IMR-90 (cell line): ENCODE data around the gene BRWD1. TPM values are rescaled to one million over a fixed set of nuclear protein-coding genes. Genes with fewer than 3 reads are reported as not detected.
A peak's percentile ranks its signal among the peaks of the same experiment; 100 is the strongest.
"Not testable (repeated sequence)": the region's sequence is repeated elsewhere in the genome, so short reads cannot be mapped to it uniquely, and the experiment has no call there.

Source experiments
- ATAC-seq: fragments of 200-7000 bp; cut with Tn5 transposase; 2 replicates; pipeline ENCODE4 v1.9.1; 2020; ENCODE audit warnings: low read depth, mild to moderate bottlenecking, moderate library complexity
- BruUV-seq: library from RNA; stranded (reverse); fragments of 400-500 nt; replicated peaks from 2 replicates; lab custom pipeline; 2021; lab: Mats Ljungman, UMichigan
- CTCF ChIA-PET: fragments of 300-600 bp; formaldehyde crosslinking; extraction: SDS; loops from one replicate; lab custom pipeline; 2021; ENCODE audit warnings: antibody characterized with exemption; lab: Yijun Ruan, JAX
- POLR2A ChIA-PET: fragments of 300-600 bp; sonication (Branson Sonifier 250); formaldehyde crosslinking; loops from one replicate; lab custom pipeline; 2022; ENCODE audit warnings: antibody characterized with exemption; ENCODE audit not compliant: unreplicated experiment; lab: Charles Lee
- DNase-seq: peaks from one replicate; pipeline ENCODE4 v3.0.0; 2013
- H2AFZ ChIP-seq: replicated peaks from 2 replicates; pipeline ENCODE3; 2013; ENCODE audit warnings: low read length, mild to moderate bottlenecking; ENCODE audit not compliant: poor library complexity
- H2AK5ac ChIP-seq: 2 replicates; pipeline ENCODE4 v1.6.1; 2013; ENCODE audit warnings: low read depth, low read length, inconsistent platforms
- H2AK9ac ChIP-seq: replicated peaks from 2 replicates; pipeline ENCODE3; 2013; ENCODE audit warnings: mild to moderate bottlenecking, low read depth, low read length, moderate library complexity; ENCODE audit not compliant: poor library complexity
- H2BK120ac ChIP-seq: 2 replicates; pipeline ENCODE4 v1.6.1; 2013; ENCODE audit warnings: low read depth, low read length, inconsistent platforms
- H2BK15ac ChIP-seq: 3 replicates; pipeline ENCODE4 v1.6.1; 2013; ENCODE audit warnings: low read depth, low read length, inconsistent platforms
- H2BK20ac ChIP-seq: 2 replicates; pipeline ENCODE4 v1.6.1; 2013; ENCODE audit warnings: low read depth, mild to moderate bottlenecking, inconsistent platforms, low read length, moderate library complexity
- H2BK5ac ChIP-seq: 2 replicates; pipeline ENCODE4 v1.6.1; 2013; ENCODE audit warnings: mild to moderate bottlenecking, low read depth, low read length, inconsistent platforms; ENCODE audit not compliant: poor library complexity, severe bottlenecking
- H3K14ac ChIP-seq: replicated peaks from 2 replicates; pipeline ENCODE4 v1.6.1; 2013; ENCODE audit warnings: low read depth, low read length, inconsistent platforms
- H3K18ac ChIP-seq: 2 replicates; pipeline ENCODE4 v1.6.1; 2013; ENCODE audit warnings: low read depth, low read length, control low read depth
- H3K23ac ChIP-seq: 2 replicates; pipeline ENCODE4 v1.6.1; 2013; ENCODE audit warnings: low read depth, low read length, inconsistent platforms
- H3K27ac ChIP-seq: 2 replicates; pipeline ENCODE4 v1.5.1; 2013; ENCODE audit warnings: mild to moderate bottlenecking, control low read depth, low read length; ENCODE audit not compliant: insufficient read depth
- H3K27me3 ChIP-seq: 2 replicates; pipeline ENCODE4 v1.6.1; 2013; ENCODE audit warnings: low read length; ENCODE audit not compliant: control insufficient read depth, insufficient read depth
- H3K36me3 ChIP-seq: 2 replicates; pipeline ENCODE4 v1.6.1; 2013; ENCODE audit warnings: low read length, mixed read lengths; ENCODE audit not compliant: control insufficient read depth, insufficient read depth
- H3K4ac ChIP-seq: 2 replicates; pipeline ENCODE4 v1.6.1; 2013; ENCODE audit warnings: low read depth, low read length, inconsistent platforms
- H3K4me1 ChIP-seq: 2 replicates; pipeline ENCODE4 v1.6.1; 2013; ENCODE audit warnings: low read length, mixed read lengths; ENCODE audit not compliant: control insufficient read depth, insufficient read depth
- H3K4me2 ChIP-seq: 2 replicates; pipeline ENCODE4 v1.6.1; 2013; ENCODE audit warnings: low read depth, mild to moderate bottlenecking, control low read depth, low read length, moderate library complexity
- H3K4me3 ChIP-seq: 2 replicates; pipeline ENCODE4 v1.5.1; 2013; ENCODE audit warnings: low read depth, mild to moderate bottlenecking, control low read depth, low read length, moderate library complexity; ENCODE audit not compliant: insufficient read depth
- H3K56ac ChIP-seq: 2 replicates; pipeline ENCODE4 v1.6.1; 2013; ENCODE audit warnings: low read length, inconsistent platforms; ENCODE audit not compliant: insufficient read depth; ENCODE audit errors: extremely low read depth
- H3K79me1 ChIP-seq, 2 experiments: 2 replicates each; pipeline ENCODE4 v1.6.1; 2013; ENCODE audit warnings: low read length in 2 of 2, inconsistent platforms in 1 of 2, low read depth in 1 of 2
- H3K9ac ChIP-seq: 2 replicates; pipeline ENCODE4 v1.6.1; 2013; ENCODE audit warnings: low read depth, low read length, control low read depth
- H3K9me1 ChIP-seq: 2 replicates; pipeline ENCODE4 v1.6.1; 2013; ENCODE audit warnings: low read length, inconsistent platforms; ENCODE audit not compliant: insufficient read depth
- H3K9me3 ChIP-seq: 2 replicates; pipeline ENCODE4 v1.6.1; 2013; ENCODE audit warnings: low read length; ENCODE audit not compliant: control insufficient read depth, insufficient read depth
- H4K20me1 ChIP-seq: 2 replicates; pipeline ENCODE4 v1.6.1; 2013; ENCODE audit warnings: low read length, inconsistent platforms; ENCODE audit not compliant: insufficient read depth
- H4K5ac ChIP-seq: 2 replicates; pipeline ENCODE4 v1.6.1; 2013; ENCODE audit warnings: mild to moderate bottlenecking, low read depth, low read length, control low read depth
- H4K8ac ChIP-seq, 2 experiments: 2 replicates each; pipeline ENCODE4 v1.6.1; 2013; ENCODE audit warnings: low read depth in 2 of 2, low read length in 2 of 2, control low read depth in 1 of 2, inconsistent platforms in 1 of 2
- H4K91ac ChIP-seq: 2 replicates; pipeline ENCODE4 v1.6.1; 2013; ENCODE audit warnings: low read depth, low read length, inconsistent platforms; ENCODE audit not compliant: insufficient read depth
- CEBPB ChIP-seq: IDR thresholded peaks from 2 replicates; pipeline ENCODE4 v1.6.1; 2012; ENCODE audit warnings: low read depth, low read length, improper control_type of control experiment
- CHD1 ChIP-seq: IDR thresholded peaks from 2 replicates; pipeline ENCODE4 v1.6.1; 2012; ENCODE audit warnings: low read depth, low read length, improper control_type of control experiment
- MAFK ChIP-seq: IDR thresholded peaks from 2 replicates; pipeline ENCODE4 v1.6.1; 2012; ENCODE audit warnings: low read depth, low read length, improper control_type of control experiment
- MAZ ChIP-seq: IDR thresholded peaks from 2 replicates; pipeline ENCODE4 v1.6.1; 2012; ENCODE audit warnings: low read depth, mild to moderate bottlenecking, low read length, improper control_type of control experiment, moderate library complexity, borderline replicate concordance
- MXI1 ChIP-seq: IDR thresholded peaks from 2 replicates; pipeline ENCODE4 v1.6.1; 2012; ENCODE audit warnings: low read depth, mild to moderate bottlenecking, low read length, moderate library complexity, borderline replicate concordance
- RAD21 ChIP-seq: IDR thresholded peaks from 2 replicates; pipeline ENCODE4 v1.6.1; 2012; ENCODE audit warnings: low read length, improper control_type of control experiment
- SMC3 ChIP-seq: fragments of 150-350 bp; IDR thresholded peaks from 2 replicates; pipeline ENCODE4 v1.6.1; 2016; ENCODE audit warnings: low read depth, mild to moderate bottlenecking, antibody characterized with exemption, low read length, moderate library complexity
- WGBS, 2 experiments: methylation state at CpG; one replicate each; pipeline versions ENCODE4 v1.1.5 to v1.1.7; 2013; ENCODE audit warnings: missing lambda C conversion rate in 2 of 2; ENCODE audit not compliant: insufficient read length in 1 of 2; ENCODE audit errors: extremely low coverage in 2 of 2; 5-methylcytosine and 5-hydroxymethylcytosine counted together
- dilution Hi-C: fragments of 300-500 bp; cut with HindIII; formaldehyde crosslinking; loops from one replicate; pipeline ENCODE4 v1.14.3; 2018; ENCODE audit warnings: low sequenced_read_pairs; ENCODE audit not compliant: unreplicated experiment
- in situ Hi-C: fragments of 300-500 bp; cut with MboI; formaldehyde crosslinking; loops from 3 replicates; pipeline ENCODE4 v1.14.3; 2019; ENCODE audit warnings: low sequenced_read_pairs, inconsistent platforms, mixed read lengths
- intact Hi-C: fragments of 100-400 bp; cut with micrococcal nuclease; formaldehyde crosslinking; loops from 2 replicates; pipeline ENCODE4 v1.10.0; 2022
- polyA plus RNA-seq, 3 experiments: library from polyadenylated mRNA; depleted of rRNA; stranded (reverse); fragments of >200 nt; gene quantifications; 2 replicates each; pipeline ENCODE4 v1.2.3, GENCODE V29; 2012; ENCODE audit warnings: low replicate concordance in 1 of 3
- total RNA-seq: library from RNA; depleted of rRNA; stranded (reverse); fragments of >200 nt; gene quantifications from 2 replicates; pipeline ENCODE4 v1.2.3, GENCODE V29; 2012

The BRWD1 gene
- total and polyA plus RNA-seq, 2 of the 4 experiments (the other 2 are of a cell fraction) = 6.7 to 28.7 TPM

DNA sequence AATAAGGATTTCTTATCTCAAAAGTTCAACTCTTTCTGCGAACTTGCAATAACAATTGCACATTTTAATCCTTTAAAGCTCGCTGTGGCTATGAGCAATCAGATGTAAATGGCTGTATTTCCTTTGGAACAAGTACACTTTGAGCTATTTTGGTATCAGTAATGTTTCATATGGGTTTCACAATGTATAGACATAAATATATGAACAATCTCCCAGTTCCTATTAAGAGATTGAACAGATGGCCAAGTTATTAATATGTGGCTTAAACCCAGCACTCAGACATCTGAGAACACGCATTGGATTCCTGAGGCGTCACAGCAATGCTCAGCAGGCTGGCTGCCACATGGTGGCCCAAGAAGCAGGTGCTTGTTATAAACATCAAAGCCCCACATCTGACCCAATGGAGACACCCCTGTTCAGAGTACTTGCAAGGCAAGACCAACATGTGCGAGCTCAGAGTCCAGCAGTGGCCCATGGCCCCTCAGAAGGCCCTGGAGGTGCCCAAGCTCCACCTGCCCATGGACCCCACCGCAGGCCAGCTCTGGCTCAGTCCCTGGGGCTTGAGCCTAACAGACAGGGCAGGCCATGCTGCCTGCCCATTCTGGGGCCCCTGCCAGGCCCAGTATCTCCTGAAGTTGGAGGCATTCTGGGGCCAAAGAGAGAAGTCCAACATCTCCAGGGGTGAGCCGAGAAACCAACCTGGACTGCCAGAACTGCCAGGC lies 153.9 kb downstream of the BRWD1 start:
- BruUV-seq = no TSS peak
- Histone ChIP-seq H3K9me3 (peaks cover 12% of the 10 kb centered on the region), H2AK9ac (no peak overlapping the region), H4K8ac (no peak overlapping the region), H4K20me1 (no peaks in the 10 kb centered on the region), H2BK5ac (no peak overlapping the region), H3K27me3 (peaks cover 4% of the 10 kb centered on the region), H3K9me1 (no peaks in the 10 kb centered on the region; the same call in 1 of the 2 replicates), H3K18ac (no peak overlapping the region), H3K4me1 (no peaks in the 10 kb centered on the region; the same call in 1 of the 2 replicates), H3K56ac (no peak overlapping the region), H3K27ac (no peak overlapping the region), H3K4ac (no peak overlapping the region), H3K14ac (no peak overlapping the region), H3K36me3 (no peaks in the 10 kb centered on the region), H2BK15ac (no peak overlapping the region), H2BK20ac (no peak overlapping the region), H4K91ac (no peak overlapping the region), H3K23ac (no peak overlapping the region), H2AK5ac (no peak overlapping the region), H4K5ac (no peak overlapping the region), H3K4me3 (no peak overlapping the region), H2BK120ac (no peak overlapping the region), H3K4me2 (no peak overlapping the region), H2AFZ (no peak overlapping the region), H3K9ac (no peak overlapping the region), H3K79me1 (no peaks in the 10 kb centered on the region)
- WGBS, 2 experiments = 68% methylated on average over 3 of the region's 7 CpGs; no CpG with 5 or more reads in 1 of the 2 experiments
- ChIA-PET POLR2A (no interaction called here), CTCF (no interaction called here)
- ATAC-seq (peak; percentile 54), DNase-seq (peak; percentile 59)
- intact Hi-C loops (no loop called here), dilution Hi-C loops (no loop called here), in situ Hi-C loops (loop anchor here (25.0 kb wide), 1 partner anchor 772 kb away; no protein-coding TSS in a partner anchor)
- TF ChIP-seq MAZ (no peak), RAD21 (no peak), CEBPB (peak; percentile 29; the same call in 1 of the 2 replicates), MXI1 (no peak), SMC3 (no peak), CHD1 (no peak), MAFK (peak; percentile 41; the same call in 1 of the 2 replicates)

DNA sequence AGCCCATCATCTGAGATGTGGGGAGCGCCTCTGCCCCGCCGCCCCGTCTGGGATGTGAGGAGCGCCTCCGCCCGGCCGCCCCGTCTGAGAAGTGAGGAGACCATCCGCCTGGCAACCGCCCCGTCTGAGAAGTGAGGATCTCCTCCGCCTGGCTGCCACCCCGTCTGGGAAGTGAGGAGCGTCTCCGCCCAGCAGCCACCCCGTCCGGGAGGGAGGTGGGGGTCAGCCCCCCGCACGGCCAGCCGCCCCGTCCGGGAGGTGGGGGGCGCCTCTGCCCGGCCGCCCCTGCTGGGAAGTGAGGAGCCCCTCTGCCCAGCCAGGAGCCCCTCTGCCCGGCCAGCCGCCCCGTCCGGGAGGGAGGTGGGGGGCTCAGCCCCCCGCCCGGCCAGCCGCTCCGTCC lies 156.2 kb downstream of the BRWD1 start:
- H3K4me2 ChIP-seq, H3K9me3 ChIP-seq, dilution Hi-C loops, H3K9me1 ChIP-seq, H3K9ac ChIP-seq, H4K20me1 ChIP-seq, H3K4me3 ChIP-seq, H2BK20ac ChIP-seq, H3K18ac ChIP-seq, H3K56ac ChIP-seq, H2AK5ac ChIP-seq, H2BK120ac ChIP-seq, H3K4me1 ChIP-seq, H2AK9ac ChIP-seq, H3K36me3 ChIP-seq, ATAC-seq, H3K23ac ChIP-seq, H2AFZ ChIP-seq, H4K5ac ChIP-seq, H4K91ac ChIP-seq, H2BK15ac ChIP-seq, H3K14ac ChIP-seq, H2BK5ac ChIP-seq, BruUV-seq, H3K27me3 ChIP-seq, POLR2A ChIA-PET, intact Hi-C loops, CTCF ChIA-PET, DNase-seq, H4K8ac ChIP-seq, H3K79me1 ChIP-seq, H3K27ac ChIP-seq, H3K4ac ChIP-seq: not testable (repeated sequence)
- 100% methylated on average over 11 of the region's 34 CpGs; no CpG with 5 or more reads in 1 of the 2 experiments for WGBS, 2 experiments
- in situ Hi-C loops = loop anchor here (25.0 kb wide), 1 partner anchor 770 kb away; no protein-coding TSS in a partner anchor
